Cerebellar cortex (tissue), 1 donor: ENCODE data around the gene CALHM4.
"Not testable (repeated sequence)": the region's sequence is repeated elsewhere in the genome, so short reads cannot be mapped to it uniquely, and the experiment has no call there.

Experiments used
- DNase-seq: peaks from one replicate; pipeline ENCODE4 v3.0.0-alpha.2; 2015; ENCODE audit warnings: low spot score

Gene CALHM4

GRCh38 chr6:116577486-116577885 lies 23.9 kb downstream of the CALHM4 start:
- peak; percentile 31 for DNase-seq

- DNase-seq = no peak
Observed at GRCh38 chr6:116578335-116578734, 24.8 kb downstream of the CALHM4 start.

GRCh38 chr6:116579143-116579542 lies 25.6 kb downstream of the CALHM4 start:
- no peak for DNase-seq

- no peak for DNase-seq
Observed at GRCh38 chr6:116580198-116580597, 26.6 kb downstream of the CALHM4 start.

GRCh38 chr6:116586276-116586675 lies 32.7 kb downstream of the CALHM4 start:
- DNase-seq = no peak

GRCh38 chr6:116586738-116587137 lies 33.2 kb downstream of the CALHM4 start:
- DNase-seq = no peak

- DNase-seq = no peak
Observed at GRCh38 chr6:116595247-116595646, 41.7 kb downstream of the CALHM4 start.

GRCh38 chr6:116596815-116597214 lies 43.3 kb downstream of the CALHM4 start:
- no peak for DNase-seq

- DNase-seq = not testable (repeated sequence)
Observed at GRCh38 chr6:116603916-116604315, 50.4 kb downstream of the CALHM4 start.

GRCh38 chr6:116604868-116605267 lies 51.3 kb downstream of the CALHM4 start:
- not testable (repeated sequence) for DNase-seq

GRCh38 chr6:116605935-116606334 lies 52.4 kb downstream of the CALHM4 start:
- DNase-seq = no peak
